HCT116 (cell line): ENCODE measurements around the gene SUGP2.

ENCODE experiments used
- POLR2A ChIP-seq: IDR thresholded peaks from 2 replicates; pipeline ENCODE4 v1.7.0; 2011; ENCODE audit warnings: borderline replicate concordance; ENCODE audit not compliant: insufficient read depth, insufficient read length; ENCODE audit errors: extremely low read depth
- TF ChIP-seq, protein P1 (sequence below), 3 experiments: fragments of 200-600 bp in 1 of 3; sonication (generic) in 1 of 3; IDR thresholded peaks in 2 of 3; conservative IDR thresholded peaks in 1 of 3; 2 replicates each; pipeline ENCODE4 v1.5.1; 2012 to 2017; ENCODE audit warnings: low read depth in 2 of 3, low read length in 2 of 3, antibody characterized with exemption in 1 of 3, borderline replicate concordance in 1 of 3, control low read depth in 1 of 3, mild to moderate bottlenecking in 1 of 3, mixed read lengths in 1 of 3, mixed run types in 1 of 3, moderate library complexity in 1 of 3; ENCODE audit not compliant: insufficient read depth in 1 of 3

- TF ChIP-seq POLR2A, result no peak
- TF ChIP-seq, protein P1, sequence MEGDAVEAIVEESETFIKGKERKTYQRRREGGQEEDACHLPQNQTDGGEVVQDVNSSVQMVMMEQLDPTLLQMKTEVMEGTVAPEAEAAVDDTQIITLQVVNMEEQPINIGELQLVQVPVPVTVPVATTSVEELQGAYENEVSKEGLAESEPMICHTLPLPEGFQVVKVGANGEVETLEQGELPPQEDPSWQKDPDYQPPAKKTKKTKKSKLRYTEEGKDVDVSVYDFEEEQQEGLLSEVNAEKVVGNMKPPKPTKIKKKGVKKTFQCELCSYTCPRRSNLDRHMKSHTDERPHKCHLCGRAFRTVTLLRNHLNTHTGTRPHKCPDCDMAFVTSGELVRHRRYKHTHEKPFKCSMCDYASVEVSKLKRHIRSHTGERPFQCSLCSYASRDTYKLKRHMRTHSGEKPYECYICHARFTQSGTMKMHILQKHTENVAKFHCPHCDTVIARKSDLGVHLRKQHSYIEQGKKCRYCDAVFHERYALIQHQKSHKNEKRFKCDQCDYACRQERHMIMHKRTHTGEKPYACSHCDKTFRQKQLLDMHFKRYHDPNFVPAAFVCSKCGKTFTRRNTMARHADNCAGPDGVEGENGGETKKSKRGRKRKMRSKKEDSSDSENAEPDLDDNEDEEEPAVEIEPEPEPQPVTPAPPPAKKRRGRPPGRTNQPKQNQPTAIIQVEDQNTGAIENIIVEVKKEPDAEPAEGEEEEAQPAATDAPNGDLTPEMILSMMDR (IDR thresholded peaks at IDR 0.05 in 2 of 3, conservative IDR thresholded peaks at IDR 0.05 in 1 of 3; ENCODE audit: borderline replicate concordance in 1 of 3, insufficient read depth in 1 of 3, low read depth in 2 of 3, low read length in 2 of 3), result no peak
Observed at GRCh38 chr19:18978616-18979015, 54.7 kb downstream of the SUGP2 start.
